GM21515 (cell line): ENCODE measurements around the gene KPTN.

Experiments
- ATAC-seq: cut with Tn5 transposase; IDR thresholded peaks from one replicate; pipeline ENCODE4 v1.9.1; 2021; ENCODE audit not compliant: unreplicated experiment

Gene KPTN

DNA sequence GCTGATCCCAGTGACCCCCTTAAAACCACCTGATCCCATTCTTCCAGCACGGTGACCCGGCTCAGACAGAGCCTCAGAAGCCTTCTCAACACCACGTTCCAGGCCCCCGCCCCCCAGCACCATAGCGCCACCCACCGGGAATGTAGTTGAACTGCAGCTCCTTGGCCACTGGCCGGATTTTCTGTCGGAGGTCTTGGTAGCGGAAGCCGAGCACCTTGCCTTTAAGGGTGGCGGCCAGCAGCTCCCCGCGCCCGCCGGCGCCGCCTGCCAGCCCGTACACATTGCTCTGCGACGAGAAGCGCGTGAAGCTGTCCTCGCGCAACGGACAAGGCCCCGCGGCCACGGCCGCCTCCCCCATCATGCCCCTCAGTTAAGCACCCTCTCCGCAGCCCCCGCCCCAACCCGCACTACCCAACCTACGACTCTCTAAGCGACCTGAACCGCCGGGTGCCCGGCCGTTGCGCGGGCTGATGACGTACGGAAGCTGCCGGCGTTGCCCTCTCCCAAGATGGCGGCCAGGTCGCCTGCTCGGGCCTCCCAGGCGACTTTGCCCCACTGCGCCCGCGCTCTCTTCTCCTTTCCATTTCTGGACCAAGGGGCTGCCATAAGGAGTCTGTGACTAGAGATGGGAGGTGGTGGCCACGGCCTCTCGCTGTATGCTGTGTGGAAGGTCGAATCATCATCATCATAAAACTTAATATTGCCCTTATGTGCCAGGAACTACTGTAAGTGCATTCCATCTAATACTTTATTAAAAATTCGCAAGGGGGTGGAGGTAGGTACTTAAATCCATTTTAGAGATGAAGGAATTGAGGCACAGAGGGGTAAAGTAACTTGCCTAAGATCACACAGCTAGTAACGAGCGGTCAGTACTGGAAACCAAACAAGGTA lies at the start of gene KPTN:
KPTN (minus strand) TSS at position 420 of the 891 bp plus-strand sequence; CDS start at position 361, 59 bp downstream.
- peak; percentile 70 for ATAC-seq

DNA sequence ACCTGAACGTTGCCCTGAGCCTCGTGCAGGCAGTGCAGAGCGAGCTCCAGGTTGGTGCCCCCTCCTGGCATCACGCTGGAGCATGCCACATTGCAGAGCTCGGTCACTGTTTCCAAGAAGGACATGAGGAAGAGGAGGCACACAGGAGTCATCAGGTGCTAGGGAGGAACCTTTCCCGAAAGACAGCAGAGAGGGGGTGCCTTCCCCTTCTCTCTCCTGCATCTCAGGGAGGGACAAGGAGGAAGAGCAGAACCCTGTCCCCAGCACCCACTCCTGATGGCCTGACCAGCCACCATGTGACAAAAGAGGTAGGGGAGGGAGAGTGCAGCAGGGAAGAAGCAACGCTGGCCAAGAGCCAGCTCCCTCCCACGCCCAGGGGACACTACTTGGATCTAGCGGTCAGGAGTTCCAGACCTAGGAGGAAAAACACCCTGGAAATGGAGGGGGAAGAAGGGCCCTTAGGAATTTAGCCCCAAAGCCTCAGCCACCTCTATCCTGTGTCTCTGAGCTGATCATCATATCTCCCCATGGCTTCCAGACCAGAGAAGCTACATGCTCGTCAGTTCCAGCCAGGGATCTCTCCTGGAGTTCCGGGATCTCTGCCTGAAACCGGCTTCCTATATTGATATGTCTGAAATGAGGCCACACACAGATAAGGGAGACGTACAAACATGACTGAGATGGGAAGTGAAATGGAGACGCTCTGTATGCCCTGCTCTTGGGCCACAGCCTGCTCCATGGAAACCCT lies 47.8 kb upstream of the KPTN start:
- ATAC-seq = no peak

DNA sequence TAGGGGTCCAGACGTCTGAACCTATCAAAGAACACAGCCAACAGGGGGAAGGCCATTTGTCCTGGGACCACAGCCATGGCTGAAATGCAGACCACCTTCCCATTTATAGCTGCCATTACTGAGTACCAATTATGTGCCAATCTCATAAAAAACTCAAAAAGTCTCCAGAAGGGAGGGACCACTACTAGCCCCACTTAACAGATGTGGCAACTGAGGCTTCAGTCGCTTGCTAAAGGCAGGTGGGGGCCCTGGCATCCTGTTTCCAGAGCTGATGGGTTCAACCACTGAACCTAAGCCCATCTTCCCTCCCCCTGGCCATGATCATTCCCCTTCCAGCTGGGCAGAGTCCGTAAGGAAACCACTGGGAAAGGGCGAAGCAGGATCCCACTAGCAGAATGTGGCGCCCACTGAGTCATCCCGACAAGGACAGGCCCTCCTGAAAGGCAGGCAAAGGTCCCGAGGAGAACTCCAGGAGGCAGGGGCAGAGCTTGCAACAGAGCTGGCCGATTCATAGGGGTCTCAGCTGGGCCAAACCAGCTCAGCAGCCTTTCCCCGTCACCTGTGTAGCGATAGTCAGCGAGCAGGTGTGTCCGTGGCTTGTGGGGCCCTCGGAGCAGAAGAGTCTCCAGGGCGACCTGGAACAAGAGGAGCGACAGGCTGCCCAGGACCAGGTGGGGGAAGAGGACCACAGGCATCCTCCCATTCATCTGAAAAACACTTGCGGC lies 45.2 kb upstream of the KPTN start:
- no peak for ATAC-seq

DNA sequence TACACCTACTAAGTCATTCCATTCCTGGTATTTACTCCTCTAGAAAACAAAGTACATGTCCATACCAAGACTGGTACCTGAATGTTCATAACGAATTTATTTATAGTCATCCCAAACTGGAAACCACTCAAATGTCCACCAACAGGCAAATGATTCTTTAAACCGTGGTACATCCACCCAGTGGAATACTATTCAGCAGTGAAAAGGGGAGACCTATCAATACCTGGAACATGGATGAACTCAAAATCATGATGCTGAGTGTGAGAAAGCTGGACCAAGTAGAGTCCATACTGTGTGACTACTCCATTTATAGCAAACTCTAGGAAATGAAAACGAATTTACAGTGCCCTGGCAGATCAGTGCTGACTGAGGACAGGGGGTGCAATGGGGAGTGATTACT lies 42.8 kb upstream of the KPTN start:
- no peak for ATAC-seq

DNA sequence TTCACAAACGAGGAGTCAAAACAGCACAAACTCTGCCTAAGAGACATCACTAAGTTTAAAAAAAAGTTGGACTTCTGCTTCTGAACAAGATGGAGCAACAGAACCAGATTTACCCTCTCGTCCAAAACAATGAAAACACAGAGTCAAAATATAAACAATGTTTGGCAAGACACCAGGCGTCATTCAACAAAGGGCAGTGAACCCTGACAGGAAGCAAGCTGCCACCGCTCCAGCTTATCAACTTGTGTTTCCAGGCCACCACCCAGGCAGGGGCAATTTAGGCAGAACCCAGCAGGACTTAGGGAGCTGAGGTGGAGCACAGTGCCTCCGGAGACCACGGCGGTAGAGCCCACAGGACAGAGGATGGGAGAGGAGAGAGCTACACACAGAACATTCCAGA lies 39.5 kb upstream of the KPTN start:
- ATAC-seq = no peak

DNA sequence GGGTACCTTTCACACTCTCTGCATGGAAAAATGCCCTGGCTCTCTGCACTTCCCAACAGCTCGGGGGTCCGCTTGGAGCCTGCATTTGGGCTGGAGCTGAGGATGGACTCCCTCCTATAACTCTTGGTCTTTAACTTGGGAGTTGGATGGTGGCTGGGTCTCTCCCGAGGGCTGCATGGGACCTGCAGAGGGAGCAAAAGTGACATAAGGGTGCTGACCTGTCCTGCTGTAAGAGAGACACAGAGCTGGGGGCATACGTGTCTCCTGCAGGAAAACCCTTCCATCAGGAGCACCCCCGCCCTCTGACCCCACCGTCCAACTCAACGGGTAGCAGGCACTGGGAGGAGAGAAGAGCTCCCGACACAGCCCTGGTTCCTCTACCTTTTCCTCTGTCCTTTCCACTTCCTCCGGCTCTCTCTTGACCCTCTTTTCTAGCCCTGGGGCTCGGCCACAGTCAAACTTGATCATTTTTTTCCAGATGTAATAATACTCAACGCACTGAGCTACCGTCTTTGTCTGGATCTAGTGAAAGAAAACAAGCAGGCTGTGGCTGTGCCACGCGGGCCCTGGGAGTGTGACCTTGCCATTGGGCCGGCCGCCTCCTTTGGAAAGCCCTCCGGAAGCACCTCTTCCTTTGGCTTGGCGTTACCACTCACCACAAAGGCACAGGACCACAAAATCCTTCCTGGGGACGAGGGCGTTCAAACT lies 37.6 kb upstream of the KPTN start:
- no peak for ATAC-seq

DNA sequence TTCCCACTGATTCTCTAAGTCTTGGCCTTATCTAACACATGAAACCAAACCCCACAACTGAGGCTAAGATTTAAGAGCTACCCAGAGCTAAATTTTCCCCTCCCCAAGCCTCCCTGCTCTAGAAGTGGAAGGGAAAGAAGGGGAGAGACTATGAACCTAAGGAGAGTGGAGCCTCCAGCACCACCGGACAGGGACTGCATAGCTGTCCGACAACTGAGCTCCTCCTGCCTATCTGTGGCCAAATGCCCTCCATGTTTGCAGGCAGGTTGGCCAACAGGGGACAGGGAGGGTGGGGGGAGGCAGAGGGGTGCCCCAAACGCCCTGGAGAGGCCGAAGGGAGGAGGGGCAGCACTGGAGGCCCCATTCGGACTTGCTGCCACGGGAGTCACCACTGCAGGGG lies 36.8 kb upstream of the KPTN start:
- ATAC-seq = no peak

DNA sequence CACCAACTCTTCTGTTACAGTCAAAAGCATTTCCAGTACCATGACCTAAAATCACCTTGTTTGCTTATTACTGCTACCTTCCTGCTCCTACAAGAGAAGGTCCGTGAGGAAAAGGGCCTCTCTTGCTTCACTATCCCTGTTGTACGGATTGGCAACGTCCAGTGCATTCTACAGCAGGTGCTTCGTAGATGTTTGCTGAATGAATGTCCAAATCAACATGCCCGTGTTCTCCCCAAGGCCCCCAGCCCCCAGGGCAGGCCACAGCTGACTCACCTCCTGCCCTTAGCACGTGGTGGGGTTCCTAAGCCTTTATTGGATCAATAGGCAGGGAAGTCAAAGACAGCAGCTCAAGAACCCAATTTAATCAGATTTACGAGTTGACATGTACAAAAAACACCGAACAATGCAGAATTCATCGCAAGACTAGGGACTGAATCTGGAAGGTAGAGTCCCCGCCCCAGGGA lies 36.4 kb upstream of the KPTN start:
- no peak for ATAC-seq

DNA sequence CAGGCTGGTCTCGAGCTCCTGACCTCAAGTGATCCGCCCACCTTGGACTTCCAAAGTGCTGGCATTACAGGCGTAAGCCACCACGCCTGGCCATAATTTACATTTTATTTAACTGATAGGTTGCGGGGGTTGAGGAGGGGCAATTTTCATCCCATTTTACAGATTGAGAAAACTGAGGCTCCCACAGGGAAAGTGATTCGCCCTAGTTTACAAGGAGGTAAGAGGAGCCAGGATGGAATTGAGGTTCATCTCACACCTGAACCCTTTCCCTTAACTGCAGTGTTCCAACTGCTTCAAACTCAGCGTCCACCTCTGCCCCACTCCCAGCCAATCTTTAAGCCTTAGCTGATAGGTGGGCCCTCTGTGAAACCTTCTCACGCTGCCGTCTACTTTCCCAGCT lies 34.8 kb upstream of the KPTN start:
- ATAC-seq = no peak

DNA sequence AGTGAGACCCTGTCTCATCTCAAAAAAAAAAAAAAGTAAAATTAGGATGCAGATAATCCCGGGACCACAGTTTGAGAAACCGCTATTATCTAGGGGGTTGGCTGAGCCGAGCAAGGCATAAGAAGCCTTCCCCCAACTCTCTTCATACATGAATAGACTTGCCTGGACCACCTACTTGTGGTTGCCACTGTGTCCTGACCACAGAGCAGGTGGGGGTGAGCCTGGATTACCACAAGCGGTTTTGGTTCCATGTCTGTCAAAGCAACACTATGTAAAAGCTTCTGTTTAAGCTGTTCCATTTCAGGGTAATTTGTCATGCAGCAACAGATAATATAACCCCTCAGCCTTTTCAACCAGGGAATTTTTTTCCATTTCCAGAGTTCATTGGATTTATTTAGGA lies 34.1 kb upstream of the KPTN start:
- ATAC-seq = peak; percentile 33

DNA sequence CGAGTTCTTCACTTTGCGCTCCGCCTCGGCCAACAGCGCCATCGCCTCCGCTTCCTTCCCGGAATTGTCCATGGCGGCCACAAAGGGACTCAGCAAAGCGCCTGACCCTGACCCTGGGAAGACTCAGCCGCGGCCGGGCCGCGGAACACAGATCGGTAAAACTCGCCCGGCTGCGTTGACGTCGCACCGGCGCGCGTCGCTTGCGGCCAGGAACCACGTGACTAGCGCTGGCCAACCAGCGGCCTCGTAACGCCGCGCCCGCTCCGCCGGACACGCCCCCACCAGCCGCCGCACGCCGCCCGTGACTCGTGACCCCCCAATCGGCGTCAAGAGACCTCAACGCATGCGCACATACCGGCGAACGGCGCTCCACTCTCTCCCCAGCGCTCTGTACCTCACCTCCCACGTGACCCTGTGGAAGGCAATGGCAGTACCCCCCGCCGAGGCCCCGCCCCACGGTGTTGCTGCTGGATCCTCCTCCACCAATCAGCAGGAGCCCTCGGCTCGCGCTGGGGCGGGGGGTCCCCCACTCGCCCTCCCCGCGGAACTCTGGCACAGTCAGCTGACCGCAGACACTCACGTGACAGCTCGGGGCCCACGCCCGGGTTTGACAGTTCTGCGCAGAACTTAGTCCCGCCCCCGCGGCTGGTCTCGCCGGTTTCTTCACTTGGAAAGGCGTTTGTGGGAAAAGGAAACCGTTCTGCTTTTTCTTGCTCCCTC lies 31.0 kb upstream of the KPTN start, which contains the start of gene NAPA:
NAPA (minus strand) TSS at position 195 of the 720 bp plus-strand sequence; CDS start at position 72, 123 bp downstream.
- ATAC-seq = peak; percentile 73

DNA sequence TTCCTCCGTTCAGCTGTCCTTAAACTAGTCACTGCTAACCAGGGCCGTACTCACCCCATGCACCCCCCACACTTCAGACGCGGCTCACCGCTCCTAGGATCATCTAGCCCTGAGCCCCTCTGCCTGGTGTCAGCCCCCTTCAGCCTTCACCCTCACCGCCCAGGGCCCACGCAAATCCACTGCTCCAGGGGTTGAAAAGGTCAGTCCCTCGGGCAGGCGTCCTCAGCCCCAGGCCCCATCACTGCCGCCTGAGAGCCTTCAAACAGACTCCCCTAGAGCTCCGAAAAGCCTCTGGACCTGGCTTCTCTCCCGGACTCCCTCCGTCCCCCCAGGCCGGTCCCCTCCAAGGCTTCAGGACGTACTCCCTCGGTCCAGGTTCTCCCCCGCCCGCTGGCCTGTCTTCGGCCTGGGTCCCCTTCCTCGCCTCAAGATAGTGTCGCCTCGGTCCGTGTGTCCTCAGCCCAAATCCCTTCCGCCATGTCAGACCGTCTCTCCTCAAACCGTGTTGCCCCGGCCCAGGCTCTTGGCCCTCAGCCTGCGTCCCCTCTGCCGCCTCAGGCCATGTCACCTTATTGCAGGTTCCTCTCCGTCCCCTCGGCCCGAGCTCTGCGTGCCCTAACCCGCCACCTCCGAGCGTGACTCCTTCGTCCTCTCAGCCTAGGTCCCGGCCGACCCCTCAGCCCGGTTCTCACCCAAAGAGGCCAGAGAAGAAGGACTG lies 30.3 kb upstream of the KPTN start:
- ATAC-seq = no peak

DNA sequence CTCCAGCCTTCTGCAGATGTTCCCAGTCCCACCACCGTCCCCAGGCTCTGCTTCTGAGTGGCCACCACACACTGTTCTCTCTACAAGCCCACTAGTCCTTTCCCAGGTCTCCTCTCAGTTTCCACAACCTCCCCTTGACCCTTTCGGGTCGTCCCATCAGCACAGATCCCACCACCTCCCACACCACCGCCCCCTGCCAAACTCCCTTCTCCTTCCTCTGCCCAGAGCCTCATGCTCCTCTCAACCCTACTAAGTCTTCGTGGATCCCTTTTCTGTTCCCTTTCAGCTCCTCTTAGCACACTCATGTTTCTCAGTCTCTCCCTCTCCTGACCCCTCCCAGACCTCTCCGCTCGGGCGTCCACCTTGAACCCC lies 28.9 kb upstream of the KPTN start:
- ATAC-seq = no peak

DNA sequence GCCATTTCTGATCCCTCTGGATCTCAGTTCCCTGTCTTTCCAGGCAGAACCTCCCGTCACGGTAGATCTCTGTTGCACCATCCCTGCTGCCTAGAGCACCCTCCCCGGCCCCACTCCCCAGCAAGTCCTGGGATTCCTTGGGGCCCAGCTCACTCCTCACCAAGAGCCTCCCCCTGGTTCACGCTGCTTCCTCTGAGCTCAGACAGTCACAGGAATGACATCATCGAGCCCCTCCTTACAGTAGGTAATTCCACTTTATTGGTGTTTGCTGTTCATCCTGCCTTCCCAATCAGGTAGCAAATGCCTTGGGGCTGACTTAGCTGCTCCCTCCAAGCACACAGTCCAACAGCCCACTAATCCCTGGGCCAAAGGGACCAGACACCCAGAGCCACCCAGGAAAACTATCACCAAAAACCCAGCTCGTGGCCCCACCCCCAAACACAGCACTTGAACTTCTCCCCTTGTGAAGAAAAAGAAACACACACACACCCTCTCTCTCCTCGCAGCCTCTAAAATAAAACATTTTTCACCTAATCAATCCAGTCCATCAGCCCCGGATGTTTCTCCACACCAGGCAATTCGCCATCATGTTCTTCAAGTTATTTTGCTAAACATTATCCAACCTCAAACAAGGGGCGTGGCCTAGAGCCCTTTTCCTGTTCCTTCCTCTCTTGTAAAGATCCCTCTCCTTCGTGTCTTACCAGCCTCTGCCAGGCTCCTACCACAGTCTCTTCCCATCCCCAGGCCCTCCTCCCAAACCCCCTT lies 28.3 kb upstream of the KPTN start:
- ATAC-seq = no peak

DNA sequence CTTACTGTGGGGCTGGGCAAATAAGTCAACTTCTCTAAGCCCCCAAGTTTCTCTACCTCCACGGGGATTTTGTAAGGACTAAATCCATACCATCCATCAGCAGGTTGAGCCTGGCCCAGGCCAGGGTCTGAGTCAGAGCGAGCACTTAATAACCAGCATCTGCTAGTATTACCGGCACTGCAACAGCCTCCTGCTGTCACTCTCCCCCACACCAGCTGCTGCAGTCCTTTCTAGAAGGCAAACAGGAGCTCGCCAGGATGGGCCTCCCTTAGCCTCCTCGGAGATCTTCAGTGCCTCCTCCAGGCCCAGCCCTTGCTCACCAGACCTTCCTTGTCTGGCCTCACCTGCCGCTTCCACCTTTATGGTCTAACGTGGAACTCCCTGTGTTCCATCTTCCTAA lies 27.7 kb upstream of the KPTN start:
- no peak for ATAC-seq

DNA sequence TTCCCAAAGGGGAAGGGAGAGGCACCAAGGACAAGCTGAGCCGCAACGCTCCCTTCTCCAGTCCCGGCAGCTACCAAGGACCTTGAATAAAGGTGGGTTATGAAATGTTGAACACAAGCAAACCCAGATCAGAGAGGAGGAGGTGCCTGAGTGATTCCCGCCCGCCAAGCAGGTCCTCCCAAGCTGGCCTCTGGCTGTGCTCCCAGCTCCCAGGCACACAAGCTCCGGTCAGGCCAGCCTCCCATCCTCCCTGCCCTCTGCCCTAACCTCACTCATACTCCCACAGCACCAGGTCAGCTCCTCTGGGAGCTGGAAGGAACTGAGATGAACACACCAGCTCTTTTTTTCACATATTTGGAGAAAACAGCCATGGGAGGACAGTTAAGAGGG lies 27.1 kb upstream of the KPTN start:
- no peak for ATAC-seq

DNA sequence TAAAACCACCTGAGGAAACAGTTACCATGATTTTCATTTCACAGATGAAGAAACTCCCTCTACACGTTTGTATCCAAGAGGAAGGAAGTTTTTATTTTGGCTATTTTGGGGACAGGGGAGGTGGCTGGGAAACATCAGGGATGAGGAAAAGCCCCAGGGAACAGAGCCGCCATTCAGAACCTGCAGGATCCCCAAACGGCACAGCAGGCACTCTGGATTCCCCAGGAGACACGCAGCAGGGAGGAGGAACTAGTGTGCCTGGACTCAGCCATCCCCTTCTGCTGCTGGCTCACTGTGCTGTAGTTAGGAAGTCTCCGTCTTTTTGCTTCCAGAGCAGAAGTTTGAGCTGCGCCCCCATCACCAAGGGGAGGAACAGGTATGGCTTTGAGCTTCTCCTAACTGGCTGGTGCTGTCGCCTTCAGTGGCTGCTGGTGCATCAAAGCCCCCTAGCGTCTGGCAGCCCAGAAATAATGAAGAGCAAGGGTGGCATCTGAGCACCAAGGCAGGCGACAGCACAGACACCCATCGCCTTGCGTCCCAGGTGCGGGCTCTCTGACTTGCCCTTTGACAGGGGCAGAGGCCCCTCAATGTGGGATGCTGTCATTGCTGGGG lies 26.6 kb upstream of the KPTN start:
- no peak for ATAC-seq

DNA sequence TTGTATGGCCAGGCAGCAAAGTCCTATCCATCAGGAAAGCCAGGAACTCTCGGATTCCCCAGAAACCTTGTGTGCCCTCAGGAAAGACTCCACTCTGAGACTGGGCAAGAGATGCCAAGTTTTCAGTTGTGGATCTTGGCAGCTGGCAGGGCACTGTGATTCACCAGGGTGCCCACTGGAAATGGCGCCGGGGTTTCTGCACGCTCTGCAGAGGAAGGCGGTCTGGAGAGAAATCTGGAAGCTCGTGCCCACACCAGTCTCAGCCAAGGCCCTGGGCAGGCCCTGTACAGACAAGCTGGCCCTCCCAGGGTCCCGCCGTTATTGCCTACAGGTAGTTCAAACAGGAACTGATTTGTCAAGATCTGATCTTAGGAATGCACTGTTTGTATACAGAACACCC lies 26.0 kb upstream of the KPTN start:
- no peak for ATAC-seq
